Natural killer cell (primary cell): ENCODE results near the gene LRRC53. TPM values are rescaled to one million over a fixed set of nuclear protein-coding genes. Genes with fewer than 3 reads are reported as not detected.

Source experiments
- ATAC-seq, 3 donors: fragments of 150-1000 bp in 2 of 3; fragments of 200-7000 bp in 1 of 3; cut with Tn5 transposase; 1 replicate in 1 of 3; 2 replicates in 2 of 3; pipeline ENCODE4 v1.10.0; 2021; ENCODE audit warnings: mild to moderate bottlenecking in 2 of 3, moderate library complexity in 2 of 3
- DNase-seq, 2 donors: peaks; one replicate each; pipeline versions ENCODE4 v3.0.0 to v3.0.0-alpha.2; 2013 to 2021; ENCODE audit warnings: mixed read lengths in 1 of 2
- H3K27ac ChIP-seq: one replicate; pipeline ENCODE4 v1.5.1; 2013; ENCODE audit warnings: mild to moderate bottlenecking, low read length
- H3K27me3 ChIP-seq: one replicate; pipeline ENCODE4 v1.6.1; 2013; ENCODE audit warnings: low read length; ENCODE audit not compliant: control insufficient read depth, insufficient read depth
- H3K36me3 ChIP-seq: one replicate; pipeline ENCODE4 v1.6.1; 2013; ENCODE audit warnings: low read length; ENCODE audit not compliant: control insufficient read depth, insufficient read depth
- H3K4me1 ChIP-seq: one replicate; pipeline ENCODE4 v1.6.1; 2013; ENCODE audit warnings: low read length; ENCODE audit not compliant: control insufficient read depth, insufficient read depth
- H3K4me3 ChIP-seq: one replicate; pipeline ENCODE4 v1.5.1; 2013; ENCODE audit warnings: low read length
- H3K9me3 ChIP-seq: one replicate; pipeline ENCODE4 v1.6.1; 2013; ENCODE audit warnings: low read length; ENCODE audit not compliant: control insufficient read depth, insufficient read depth
- H3K27ac Mint-ChIP-seq, 2 donors: one replicate each; pipeline ENCODE4 v1.8.0; 2022; ENCODE audit warnings: mild to moderate bottlenecking in 2 of 2, mixed read lengths in 2 of 2, moderate library complexity in 1 of 2
- H3K27me3 Mint-ChIP-seq, 2 donors: one replicate each; pipeline ENCODE4 v1.8.0; 2022; ENCODE audit warnings: low read depth in 2 of 2, mixed read lengths in 2 of 2
- H3K36me3 Mint-ChIP-seq: one replicate; pipeline ENCODE4 v1.8.0; 2022; ENCODE audit warnings: mixed read lengths
- H3K4me1 Mint-ChIP-seq, 2 donors: one replicate each; pipeline ENCODE4 v1.8.0; 2022; ENCODE audit warnings: mixed read lengths in 2 of 2
- H3K4me3 Mint-ChIP-seq: one replicate; pipeline ENCODE4 v1.8.0; 2022; ENCODE audit warnings: mild to moderate bottlenecking, moderate library complexity, mixed read lengths
- H3K9me3 Mint-ChIP-seq, 2 donors: one replicate each; pipeline ENCODE4 v1.8.0; 2022; ENCODE audit warnings: mixed read lengths in 2 of 2
- WGBS: methylation state at CpG from one replicate; pipeline ENCODE4 v1.1.7; 2013; ENCODE audit warnings: missing lambda C conversion rate; ENCODE audit not compliant: insufficient coverage; 5-methylcytosine and 5-hydroxymethylcytosine counted together
- intact Hi-C: fragments of 100-400 bp; cut with micrococcal nuclease; formaldehyde crosslinking; loops from one replicate; pipeline ENCODE4 v1.14.2; 2022
- total RNA-seq, 4 donors: library from RNA; stranded (reverse); fragments of 120-200 nt in 1 of 4; gene quantifications; one replicate each; pipeline versions ENCODE4 v1.2.3 to v1.2.4, GENCODE V29; 2013 to 2022
- TF ChIP-seq, protein P1 (sequence below): fragments of 200-600 bp; IDR thresholded peaks from one replicate; pipeline ENCODE4 v1.8.0; 2022; ENCODE audit warnings: antibody characterized with exemption

Gene LRRC53
- total RNA-seq, 3 donors from 2014 or later (not counting 1 experiment from before 2014, with no cell fraction given): not detected

- TF ChIP-seq, protein P1, sequence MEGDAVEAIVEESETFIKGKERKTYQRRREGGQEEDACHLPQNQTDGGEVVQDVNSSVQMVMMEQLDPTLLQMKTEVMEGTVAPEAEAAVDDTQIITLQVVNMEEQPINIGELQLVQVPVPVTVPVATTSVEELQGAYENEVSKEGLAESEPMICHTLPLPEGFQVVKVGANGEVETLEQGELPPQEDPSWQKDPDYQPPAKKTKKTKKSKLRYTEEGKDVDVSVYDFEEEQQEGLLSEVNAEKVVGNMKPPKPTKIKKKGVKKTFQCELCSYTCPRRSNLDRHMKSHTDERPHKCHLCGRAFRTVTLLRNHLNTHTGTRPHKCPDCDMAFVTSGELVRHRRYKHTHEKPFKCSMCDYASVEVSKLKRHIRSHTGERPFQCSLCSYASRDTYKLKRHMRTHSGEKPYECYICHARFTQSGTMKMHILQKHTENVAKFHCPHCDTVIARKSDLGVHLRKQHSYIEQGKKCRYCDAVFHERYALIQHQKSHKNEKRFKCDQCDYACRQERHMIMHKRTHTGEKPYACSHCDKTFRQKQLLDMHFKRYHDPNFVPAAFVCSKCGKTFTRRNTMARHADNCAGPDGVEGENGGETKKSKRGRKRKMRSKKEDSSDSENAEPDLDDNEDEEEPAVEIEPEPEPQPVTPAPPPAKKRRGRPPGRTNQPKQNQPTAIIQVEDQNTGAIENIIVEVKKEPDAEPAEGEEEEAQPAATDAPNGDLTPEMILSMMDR: no peak
- Histone ChIP-seq H3K9me3 (no peaks in the 10 kb centered on the region), H3K27me3 (no peaks in the 10 kb centered on the region), H3K36me3 (no peaks in the 10 kb centered on the region), H3K4me1 (no peaks in the 10 kb centered on the region), H3K4me3 (no peak overlapping the region), H3K27ac (no peak overlapping the region)
- Mint-ChIP-seq H3K4me3 (no peak overlapping the region), H3K36me3 (no peaks in the 10 kb centered on the region), H3K4me1 (no peaks in the 10 kb centered on the region), H3K27ac (no peak overlapping the region), H3K9me3 (peaks cover 4 to 7% of the 10 kb centered on the region in 2 donors), H3K27me3 (no peaks in the 10 kb centered on the region)
- ATAC-seq (no peak), DNase-seq (no peak)
- WGBS: 73% methylated on average over 4 of the region's 4 CpGs
- intact Hi-C loops: no loop called here
Measured at GRCh38 chr1:74422421-74423292, 89.8 kb downstream of the LRRC53 start.

DNA sequence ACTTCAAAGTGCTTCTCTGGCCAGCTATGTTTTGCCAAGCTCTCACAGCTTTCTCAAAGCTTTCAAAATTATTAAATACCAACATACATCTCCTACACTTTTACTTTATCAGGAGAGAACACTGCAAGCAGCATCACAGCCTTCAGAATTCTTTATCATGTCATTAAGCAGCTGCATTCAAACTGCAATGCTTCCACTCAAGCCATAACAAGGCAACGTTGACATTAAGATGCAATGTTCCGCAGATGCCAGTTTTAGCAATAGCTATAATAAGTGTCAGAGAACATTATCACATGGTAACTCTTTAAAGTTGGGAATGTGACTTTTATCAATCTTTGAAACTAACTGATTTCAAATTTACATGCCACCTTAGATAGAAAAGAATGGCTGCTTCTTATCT, 91.9 kb downstream of the LRRC53 start:
- no peaks in the 10 kb centered on the region for H3K4me1 Mint-ChIP-seq
- WGBS: no CpG with 5 or more reads among the region's 2 CpGs
- intact Hi-C loops: no loop called here
- ATAC-seq (no peak), DNase-seq (no peak)
- TF ChIP-seq, protein P1: no peak
- H3K36me3 Mint-ChIP-seq: no peaks in the 10 kb centered on the region
- H3K9me3 ChIP-seq: no peaks in the 10 kb centered on the region
- H3K4me3 Mint-ChIP-seq: no peak overlapping the region
- H3K27ac ChIP-seq: no peak overlapping the region
- H3K27ac Mint-ChIP-seq: no peak overlapping the region
- no peaks in the 10 kb centered on the region for H3K27me3 ChIP-seq
- H3K4me3 ChIP-seq: no peak overlapping the region
- H3K9me3 Mint-ChIP-seq: peaks cover 7 to 11% of the 10 kb centered on the region in 2 donors
- H3K4me1 ChIP-seq: no peaks in the 10 kb centered on the region
- no peaks in the 10 kb centered on the region for H3K27me3 Mint-ChIP-seq
- H3K36me3 ChIP-seq: no peaks in the 10 kb centered on the region

Other genes with a start within 250 kb of the LRRC53 start
- gene ERICH3, start 161.2 kb upstream of the LRRC53 start, total RNA-seq: 1 to 10 TPM in 1 of 3 donors, under 1 TPM in 2; 0.64 to 1.0 (median 0.68) TPM
- gene CRYZ, start 220.4 kb upstream of the LRRC53 start, total RNA-seq: 10 to 100 TPM; 15.2 to 24.1 (median 22.0) TPM
- gene TYW3, start 220.5 kb upstream of the LRRC53 start, total RNA-seq: 10 to 100 TPM in 1 of 3 donors, 1 to 10 TPM in 2; 8.1 to 14.0 (median 8.3) TPM